Activated B cell treated with CpG ODN at 0.5 μM for 24 hours (primary cell): ENCODE measurements around the gene NFATC3. TPM values are rescaled to one million over a fixed set of nuclear protein-coding genes. Genes with fewer than 3 reads are reported as not detected.
"Not testable (repeated sequence)": the region's sequence is repeated elsewhere in the genome, so short reads cannot be mapped to it uniquely, and the experiment has no call there.

Experiments used
- ATAC-seq: fragments of 200-7000 bp; cut with Tn5 transposase; one replicate; pipeline ENCODE4 v1.10.0; 2021; ENCODE audit warnings: low read depth, mild to moderate bottlenecking, moderate library complexity
- CTCF ChIA-PET: fragments of 350-600 bp; sonication (Branson Sonifier 250); formaldehyde crosslinking; loops from one replicate; lab custom pipeline; 2021; ENCODE audit warnings: antibody characterized with exemption; lab: Charles Lee
- POLR2A ChIA-PET: fragments of 350-600 bp; sonication (Branson Sonifier 250); formaldehyde crosslinking; loops from one replicate; lab custom pipeline; 2021; ENCODE audit warnings: antibody characterized with exemption; lab: Charles Lee
- DNase-seq: peaks from one replicate; pipeline ENCODE4 v3.0.0; 2022
- H3K27ac Mint-ChIP-seq: one replicate; pipeline ENCODE4 v1.8.0; 2020; ENCODE audit warnings: mixed read lengths
- H3K27me3 Mint-ChIP-seq: one replicate; pipeline ENCODE4 v1.8.0; 2021; ENCODE audit warnings: mixed read lengths
- H3K36me3 Mint-ChIP-seq: one replicate; pipeline ENCODE4 v1.8.0; 2021; ENCODE audit warnings: low read depth, mixed read lengths
- H3K4me1 Mint-ChIP-seq: one replicate; pipeline ENCODE4 v1.8.0; 2021; ENCODE audit warnings: mixed read lengths
- H3K4me3 Mint-ChIP-seq: one replicate; pipeline ENCODE4 v1.8.0; 2020; ENCODE audit warnings: mild to moderate bottlenecking, mixed read lengths
- H3K9me3 Mint-ChIP-seq: one replicate; pipeline ENCODE4 v1.8.0; 2020; ENCODE audit warnings: mixed read lengths
- intact Hi-C: fragments of 100-400 bp; cut with micrococcal nuclease; formaldehyde crosslinking; loops from one replicate; pipeline ENCODE4 v1.15.1; 2024
- total RNA-seq: library from RNA; stranded (reverse); gene quantifications from 2 replicates; pipeline ENCODE4 v1.2.3, GENCODE V29; 2022
- TF ChIP-seq, protein P1 (sequence below): fragments of 200-600 bp; IDR thresholded peaks from one replicate; pipeline ENCODE4 v1.8.0; 2022; ENCODE audit warnings: antibody characterized with exemption, mild to moderate bottlenecking

The NFATC3 gene
- total RNA-seq, 1 donor from 2014 or later: 72.0 TPM

DNA sequence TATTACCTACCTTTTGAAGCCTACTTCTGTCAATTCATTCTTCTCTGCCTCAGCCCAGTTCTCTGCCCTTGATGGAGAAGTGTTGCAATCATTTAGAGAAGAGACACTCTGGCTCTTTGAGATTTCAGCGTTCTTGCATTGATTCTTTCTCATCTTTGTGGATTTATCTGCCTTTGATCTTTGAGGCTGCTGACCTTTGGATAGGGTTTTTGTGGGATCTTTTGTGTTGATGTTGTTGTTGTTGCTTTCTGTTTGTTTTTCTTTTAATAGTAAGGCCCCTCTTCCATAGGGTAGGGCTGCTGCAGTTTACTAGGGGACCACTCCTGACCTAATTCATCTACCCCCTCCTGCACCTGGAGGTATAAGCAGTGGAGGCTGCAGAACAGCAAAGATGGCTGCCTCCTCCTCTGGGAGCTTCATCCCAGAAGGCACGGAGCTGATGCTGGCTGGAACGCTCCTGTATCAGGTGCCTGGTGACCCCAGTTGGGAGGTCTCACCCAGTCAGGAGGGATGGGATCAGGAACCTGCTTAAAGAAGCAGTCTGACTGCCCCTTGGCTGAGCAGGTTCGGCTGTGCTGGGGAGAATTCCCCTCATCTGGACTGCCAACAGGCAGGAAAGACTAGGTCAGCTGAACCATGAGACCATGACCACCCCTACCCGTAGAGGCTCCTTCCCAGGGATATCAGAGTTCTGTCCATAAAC, 28.0 kb downstream of the NFATC3 start:
- Mint-ChIP-seq H3K27ac (peak overlapping the region; percentile 32), H3K27me3 (no peaks in the 10 kb centered on the region), H3K9me3 (peaks cover 24% of the 10 kb centered on the region), H3K36me3 (peaks cover 22% of the 10 kb centered on the region), H3K4me1 (peaks cover 85% of the 10 kb centered on the region), H3K4me3 (no peak overlapping the region)
- no peak for DNase-seq
- intact Hi-C loops: no loop called here
- TF ChIP-seq, protein P1, sequence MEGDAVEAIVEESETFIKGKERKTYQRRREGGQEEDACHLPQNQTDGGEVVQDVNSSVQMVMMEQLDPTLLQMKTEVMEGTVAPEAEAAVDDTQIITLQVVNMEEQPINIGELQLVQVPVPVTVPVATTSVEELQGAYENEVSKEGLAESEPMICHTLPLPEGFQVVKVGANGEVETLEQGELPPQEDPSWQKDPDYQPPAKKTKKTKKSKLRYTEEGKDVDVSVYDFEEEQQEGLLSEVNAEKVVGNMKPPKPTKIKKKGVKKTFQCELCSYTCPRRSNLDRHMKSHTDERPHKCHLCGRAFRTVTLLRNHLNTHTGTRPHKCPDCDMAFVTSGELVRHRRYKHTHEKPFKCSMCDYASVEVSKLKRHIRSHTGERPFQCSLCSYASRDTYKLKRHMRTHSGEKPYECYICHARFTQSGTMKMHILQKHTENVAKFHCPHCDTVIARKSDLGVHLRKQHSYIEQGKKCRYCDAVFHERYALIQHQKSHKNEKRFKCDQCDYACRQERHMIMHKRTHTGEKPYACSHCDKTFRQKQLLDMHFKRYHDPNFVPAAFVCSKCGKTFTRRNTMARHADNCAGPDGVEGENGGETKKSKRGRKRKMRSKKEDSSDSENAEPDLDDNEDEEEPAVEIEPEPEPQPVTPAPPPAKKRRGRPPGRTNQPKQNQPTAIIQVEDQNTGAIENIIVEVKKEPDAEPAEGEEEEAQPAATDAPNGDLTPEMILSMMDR: no peak
- no peak for ATAC-seq
- ChIA-PET CTCF (interaction anchor here (1.2 kb wide), 1 partner anchor 19 kb away, joined by 5 read pairs; no protein-coding TSS in a partner anchor), POLR2A (interaction anchor here (0.5 to 1.0 kb wide), 2 partner anchors 28 to 138 kb away, joined by 5 to 7 read pairs; partner anchors contain the start of gene NFATC3)

DNA sequence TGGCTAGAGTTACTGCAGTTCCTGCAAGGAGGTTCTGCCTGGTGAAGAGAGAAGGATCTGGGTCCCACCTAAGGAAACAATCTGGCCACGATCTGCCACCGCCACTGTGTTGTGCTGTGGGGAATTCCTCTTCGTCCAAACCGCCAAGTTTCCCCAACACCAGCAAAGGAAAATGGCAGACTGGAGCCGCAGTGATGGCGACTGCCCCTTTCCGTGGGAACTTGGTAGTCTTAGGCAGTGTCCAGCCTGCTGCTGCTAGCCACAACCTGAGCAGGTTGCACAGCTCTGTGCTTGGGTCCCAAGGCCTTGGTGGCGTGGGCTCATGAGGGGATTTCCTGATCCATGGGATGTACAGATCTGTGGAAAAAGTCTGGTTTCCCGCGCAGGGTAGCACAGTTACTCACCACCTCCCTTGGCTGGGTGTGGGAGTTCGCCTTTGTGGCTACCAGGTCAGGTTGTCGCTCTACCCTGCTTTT, 28.6 kb downstream of the NFATC3 start:
- ATAC-seq (no peak), DNase-seq (no peak)
- CTCF ChIA-PET: no interaction called here
- peaks cover 22% of the 10 kb centered on the region for H3K36me3 Mint-ChIP-seq
- TF ChIP-seq, protein P1: no peak
- no peak overlapping the region for H3K27ac Mint-ChIP-seq
- no peaks in the 10 kb centered on the region for H3K27me3 Mint-ChIP-seq
- no peak overlapping the region for H3K4me3 Mint-ChIP-seq
- H3K9me3 Mint-ChIP-seq: peaks cover 24% of the 10 kb centered on the region
- peaks cover 85% of the 10 kb centered on the region for H3K4me1 Mint-ChIP-seq
- intact Hi-C loops: no loop called here
- POLR2A ChIA-PET: interaction anchor here (0.5 kb wide), 1 partner anchor 137 kb away, joined by 5 read pairs; no protein-coding TSS in a partner anchor

DNA sequence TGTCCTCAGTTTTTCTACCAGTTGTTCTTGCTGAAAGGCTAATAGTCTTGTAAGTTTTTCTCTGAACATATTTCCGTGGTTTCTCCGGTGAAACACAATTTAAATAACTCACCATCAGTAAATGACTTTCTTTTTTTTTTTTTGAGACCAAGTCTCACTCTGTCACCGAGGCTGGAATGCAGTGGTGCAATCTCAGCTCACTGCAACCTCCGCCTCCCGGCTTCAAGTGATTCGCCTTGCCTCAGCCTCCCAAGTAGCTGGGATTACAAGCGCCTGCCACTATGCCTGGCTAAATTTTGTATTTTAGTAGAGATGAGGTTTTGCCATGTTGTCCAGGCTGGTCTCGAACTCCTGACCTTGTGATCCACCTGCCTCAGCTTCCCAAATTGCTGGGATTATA, 29.8 kb downstream of the NFATC3 start:
- POLR2A ChIA-PET, CTCF ChIA-PET, DNase-seq, intact Hi-C loops, H3K27ac Mint-ChIP-seq, ATAC-seq, H3K27me3 Mint-ChIP-seq, H3K4me3 Mint-ChIP-seq: not testable (repeated sequence)
- peaks cover 16% of the 10 kb centered on the region for H3K9me3 Mint-ChIP-seq
- peaks cover 15% of the 10 kb centered on the region for H3K36me3 Mint-ChIP-seq
- H3K4me1 Mint-ChIP-seq: peaks cover 85% of the 10 kb centered on the region

DNA sequence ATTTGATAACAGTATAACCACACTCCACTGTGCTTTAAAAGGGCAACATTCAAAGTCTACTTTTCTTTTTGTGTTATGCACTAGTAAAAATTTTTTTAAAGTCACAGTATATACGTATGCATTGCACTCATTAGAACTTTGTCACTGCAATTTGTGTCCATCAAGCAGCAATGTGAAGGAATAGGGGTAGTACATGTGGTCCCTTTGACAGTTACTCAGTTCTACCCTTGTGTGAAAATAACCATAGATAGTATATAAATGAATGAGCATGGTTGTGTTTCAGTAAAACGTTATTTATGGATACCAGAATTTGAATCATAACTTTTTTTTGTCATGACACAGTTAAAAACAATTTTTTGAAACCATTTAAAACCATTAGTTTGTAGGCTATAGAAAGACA, 30.7 kb downstream of the NFATC3 start:
- Mint-ChIP-seq H3K27ac (no peak overlapping the region), H3K9me3 (peaks cover 12% of the 10 kb centered on the region), H3K4me3 (no peak overlapping the region), H3K4me1 (peaks cover 91% of the 10 kb centered on the region), H3K27me3 (no peaks in the 10 kb centered on the region), H3K36me3 (peaks cover 11% of the 10 kb centered on the region)
- DNase-seq: no peak
- CTCF ChIA-PET: interaction anchor here (2.2 kb wide), 1 partner anchor 25 kb away, joined by 5 read pairs; no protein-coding TSS in a partner anchor
- TF ChIP-seq, protein P1: no peak
- POLR2A ChIA-PET: no interaction called here
- no peak for ATAC-seq
- intact Hi-C loops: loop anchor here (1.0 to 2.0 kb wide), 3 partner anchors 22 to 51 kb away; partner anchors contain the start of gene NFATC3

DNA sequence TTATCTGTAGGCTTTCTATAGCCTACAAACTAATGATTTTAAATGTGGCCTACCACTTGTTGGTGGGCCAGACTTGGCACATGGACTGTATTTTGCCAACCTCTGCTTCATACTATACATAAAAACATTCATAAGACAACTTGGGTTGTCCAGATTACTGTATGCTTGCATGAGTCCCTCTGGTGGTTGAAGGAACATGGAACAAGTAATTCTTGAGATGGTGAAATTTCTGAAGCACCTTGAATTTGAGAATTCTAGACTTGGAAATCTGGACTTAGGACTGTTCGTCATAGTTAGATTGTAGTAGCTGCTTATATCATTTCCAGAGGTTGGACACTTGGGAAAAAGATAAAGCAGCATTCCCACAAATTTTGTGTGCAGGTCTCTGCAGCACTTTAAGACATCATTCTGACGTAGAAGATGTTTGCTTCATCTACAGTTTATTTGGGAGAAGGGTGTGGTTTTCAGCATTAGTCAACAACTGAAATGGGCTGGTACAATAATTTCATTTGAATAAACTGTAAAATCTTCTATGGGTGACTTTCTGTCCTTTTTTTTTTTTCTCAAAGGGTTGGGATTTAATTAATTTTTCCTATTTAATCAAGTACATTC, 31.2 kb downstream of the NFATC3 start:
- Mint-ChIP-seq H3K4me3 (no peak overlapping the region), H3K27me3 (no peaks in the 10 kb centered on the region), H3K36me3 (peaks cover 8% of the 10 kb centered on the region), H3K27ac (peak overlapping the region; percentile 3), H3K9me3 (peaks cover 7% of the 10 kb centered on the region), H3K4me1 (peaks cover 87% of the 10 kb centered on the region)
- ATAC-seq (no peak), DNase-seq (no peak)
- TF ChIP-seq, protein P1: peak; percentile 14
- CTCF ChIA-PET: interaction anchor here (0.9 to 2.2 kb wide), 5 partner anchors 16 to 52 kb away, joined by 3 to 9 read pairs (median 4); no protein-coding TSS in a partner anchor
- intact Hi-C loops: loop anchor here (1.0 to 2.0 kb wide), 3 partner anchors 22 to 52 kb away; partner anchors contain the start of gene NFATC3
- POLR2A ChIA-PET: no interaction called here
